Measurements from ENCODE around the gene ZNF664. TPM values are rescaled to one million over a fixed set of nuclear protein-coding genes. Genes with fewer than 3 reads are reported as not detected.

ZNF664 gene
- total RNA-seq, 1 experiment from 2014 or later: 55.4 TPM

DNA sequence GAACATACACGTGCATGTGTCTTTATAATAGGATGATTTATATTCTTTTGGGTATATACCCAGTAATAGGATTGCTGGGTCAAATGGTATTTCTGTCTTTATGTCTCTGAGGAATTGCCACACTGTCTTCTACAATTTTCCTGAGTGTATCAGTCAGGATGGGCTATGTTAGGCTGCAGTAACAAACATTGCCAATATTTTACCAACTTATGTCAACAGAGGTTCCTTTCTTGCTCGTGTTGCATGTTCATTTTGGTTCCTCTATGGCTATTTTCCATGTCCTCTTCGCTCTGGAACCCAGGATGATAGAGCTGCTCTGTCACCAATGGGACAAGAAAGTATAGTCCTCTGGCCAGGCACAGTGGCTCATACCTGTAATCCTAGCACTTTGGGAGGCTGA is 86.7 kb downstream of the ZNF664 start:
- no peak for DNase-seq (ENCODE audit: low read depth)

Small RNAs within 50 kb of the gene (small RNA-seq; reads per million reads assigned to genes)
- gene AC068790.4 (not detected), gene AC068790.6 (not detected)

Other genes with a start within 250 kb of the ZNF664 start
- 0.14 TPM in 1 of 2 replicates, not detected in the other for gene DNAH10, start 210.9 kb upstream of the ZNF664 start, total RNA-seq (2014; rRNA removed; shearing (Covaris generic))
- 0.33 and 0.63 TPM in 2 replicates for gene CCDC92, start 384 bp upstream of the ZNF664 start, total RNA-seq (2014; rRNA removed; shearing (Covaris generic))